ENCODE measurements around the gene NEDD8. TPM values are rescaled to one million over a fixed set of nuclear protein-coding genes. Genes with fewer than 3 reads are reported as not detected.

NEDD8 gene
- total RNA-seq, 1 donor from 2014 or later: 154 TPM

GRCh38 chr14:24272467-24272866 lies 40.3 kb upstream of the NEDD8 start:
- Mint-ChIP-seq H3K36me3 (ENCODE audit: low read depth, unreplicated experiment) (peaks cover 9% of the 10 kb centered on the region), H3K27ac (ENCODE audit: unreplicated experiment) (no peak overlapping the region), H3K9me3 (ENCODE audit: unreplicated experiment) (no peaks in the 10 kb centered on the region), H3K4me1 (ENCODE audit: unreplicated experiment) (peaks cover 10% of the 10 kb centered on the region), H3K27me3 (ENCODE audit: unreplicated experiment) (peaks cover 7% of the 10 kb centered on the region), H3K4me3 (ENCODE audit: unreplicated experiment) (peak overlapping the region; percentile 91)
- TF ChIP-seq CTCF (IDR thresholded peaks at IDR 0.05; ENCODE audit: unreplicated experiment): no peak
- no peak for DNase-seq (ENCODE audit: low spot score)

- peaks cover 15% of the 10 kb centered on the region for H3K36me3 Mint-ChIP-seq (ENCODE audit: low read depth, unreplicated experiment)
- H3K9me3 Mint-ChIP-seq (ENCODE audit: unreplicated experiment): no peaks in the 10 kb centered on the region
- H3K4me3 Mint-ChIP-seq (ENCODE audit: unreplicated experiment): peak overlapping the region; percentile 91
- H3K4me1 Mint-ChIP-seq (ENCODE audit: unreplicated experiment): peaks cover 12% of the 10 kb centered on the region
- peak overlapping the region; percentile 87 for H3K27ac Mint-ChIP-seq (ENCODE audit: unreplicated experiment)
- DNase-seq (ENCODE audit: low spot score): no peak
- no peak for TF ChIP-seq CTCF (IDR thresholded peaks at IDR 0.05; ENCODE audit: unreplicated experiment)
- peaks cover 10% of the 10 kb centered on the region for H3K27me3 Mint-ChIP-seq (ENCODE audit: unreplicated experiment)
These were observed 39.7 kb upstream of the NEDD8 start for GRCh38 chr14:24271834-24272263.

- Mint-ChIP-seq H3K4me1 (ENCODE audit: unreplicated experiment) (peaks cover 12% of the 10 kb centered on the region), H3K9me3 (ENCODE audit: unreplicated experiment) (no peaks in the 10 kb centered on the region), H3K27ac (ENCODE audit: unreplicated experiment) (peak within 1 kb of the TSS; percentile 87), H3K27me3 (ENCODE audit: unreplicated experiment) (peaks cover 10% of the 10 kb centered on the region), H3K36me3 (ENCODE audit: low read depth, unreplicated experiment) (peaks cover 18% of the 10 kb centered on the region), H3K4me3 (ENCODE audit: unreplicated experiment) (peak within 1 kb of the TSS; percentile 91)
- peak; percentile 50 for TF ChIP-seq CTCF (IDR thresholded peaks at IDR 0.05; ENCODE audit: unreplicated experiment)
- DNase-seq (ENCODE audit: low spot score): peak; percentile 87
These were observed 39.1 kb upstream of the NEDD8 start, which contains the start of gene RABGGTA for GRCh38 chr14:24271134-24271833. Gene RABGGTA, minus strand, starts transcription at chr14:24271597. Its CDS starts 482 bp downstream, at chr14:24271115.

- peaks cover 10% of the 10 kb centered on the region for H3K27me3 Mint-ChIP-seq (ENCODE audit: unreplicated experiment)
- H3K4me3 Mint-ChIP-seq (ENCODE audit: unreplicated experiment): peak overlapping the region; percentile 89
- no peak for DNase-seq (ENCODE audit: low spot score)
- no peak for TF ChIP-seq CTCF (IDR thresholded peaks at IDR 0.05; ENCODE audit: unreplicated experiment)
- peaks cover 18% of the 10 kb centered on the region for H3K36me3 Mint-ChIP-seq (ENCODE audit: low read depth, unreplicated experiment)
- peaks cover 12% of the 10 kb centered on the region for H3K4me1 Mint-ChIP-seq (ENCODE audit: unreplicated experiment)
- H3K9me3 Mint-ChIP-seq (ENCODE audit: unreplicated experiment): no peaks in the 10 kb centered on the region
- peak overlapping the region; percentile 67 for H3K27ac Mint-ChIP-seq (ENCODE audit: unreplicated experiment)
These were observed 38.5 kb upstream of the NEDD8 start for GRCh38 chr14:24270537-24271133.

Data from endothelial cell (in vitro differentiated cells).